A549 treated with GW870086 at 1 μM for 4 hours (cell line): ENCODE results near the gene FAT3. TPM values are rescaled to one million over a fixed set of nuclear protein-coding genes. Genes with fewer than 3 reads are reported as not detected.

ENCODE experiments used
- total RNA-seq: library from RNA; stranded (reverse); fragments of 200-300 nt; extraction: Qiagen RNA extraction; gene quantifications from 5 replicates; pipeline ENCODE4 v1.2.3, GENCODE V29; 2022; ENCODE audit warnings: low read depth

FAT3 gene
- 0.21 to 0.87 TPM (median 0.59 TPM) in 5 replicates for total RNA-seq

DNA sequence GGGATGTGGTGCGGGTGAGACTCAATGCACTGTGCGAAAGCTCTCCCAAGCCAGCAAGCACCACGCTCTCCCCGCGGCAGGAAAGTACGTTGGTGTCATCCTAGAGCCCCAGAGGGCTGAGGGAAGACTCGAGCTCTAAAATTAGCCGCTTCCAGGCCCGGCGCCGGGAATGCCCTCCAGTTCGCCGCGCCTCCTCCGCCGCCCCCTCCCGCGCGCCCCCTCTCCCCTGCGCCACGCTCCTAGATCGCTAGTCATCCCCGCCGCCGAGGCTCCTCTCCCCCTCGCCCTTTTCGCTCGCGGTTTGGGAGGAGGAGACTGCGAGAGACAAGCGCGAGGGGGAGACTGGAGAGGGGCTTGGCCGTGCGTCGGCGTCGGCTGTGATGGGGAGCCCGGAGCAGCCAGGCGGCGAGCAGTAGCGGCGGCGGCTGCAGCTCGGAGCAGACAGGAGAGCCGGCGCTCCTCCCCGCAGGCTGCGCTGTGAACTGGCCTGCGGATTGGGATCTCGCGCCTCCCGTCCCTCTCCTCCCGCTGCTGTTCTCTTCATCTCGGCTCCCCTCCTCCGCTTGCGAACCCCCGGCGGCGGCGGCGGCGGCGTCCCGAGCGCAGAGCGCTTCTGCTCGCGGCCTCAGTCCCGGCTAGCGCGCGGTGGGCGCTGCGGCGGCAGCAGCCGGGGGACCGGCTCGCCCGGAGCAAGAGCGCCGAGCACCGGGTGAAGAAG is at the start of gene FAT3:
FAT3 (plus strand) TSS at position 412 of the 718 bp plus-strand sequence. CDS start 127,295 bp downstream, outside the sequence.

